AG09319 (cell line): Measurements from ENCODE around the gene STXBP2.

ENCODE experiments used
- DNase-seq: peaks from one replicate; pipeline ENCODE4 v3.0.0-alpha.2; 2010; ENCODE audit warnings: low read depth; ENCODE audit errors: extremely low read depth
- CTCF ChIP-seq: IDR thresholded peaks from 2 replicates; pipeline ENCODE4 v1.5.1; 2011; ENCODE audit warnings: low read depth, mild to moderate bottlenecking, inconsistent platforms, low read length, moderate library complexity

The STXBP2 gene

GRCh38 chr19:7598180-7598579 lies 38.7 kb upstream of the STXBP2 start:
- no peak for TF ChIP-seq CTCF
- no peak for DNase-seq

GRCh38 chr19:7600721-7601120 lies 36.2 kb upstream of the STXBP2 start:
- TF ChIP-seq CTCF: no peak
- DNase-seq: no peak

- TF ChIP-seq CTCF: no peak
- no peak for DNase-seq
Measured at GRCh38 chr19:7602240-7602934, 34.5 kb upstream of the STXBP2 start.

- TF ChIP-seq CTCF: no peak
- DNase-seq: no peak
Measured at GRCh38 chr19:7602935-7603497, 33.9 kb upstream of the STXBP2 start.

GRCh38 chr19:7603919-7604318 lies 33.0 kb upstream of the STXBP2 start:
- no peak for DNase-seq

GRCh38 chr19:7605490-7606222 lies 31.3 kb upstream of the STXBP2 start:
- no peak for DNase-seq
- TF ChIP-seq CTCF: no peak

More at GRCh38 chr19:7603919-7604318, 33.0 kb upstream of the STXBP2 start:
- TF ChIP-seq CTCF: no peak

- DNase-seq: no peak
- TF ChIP-seq CTCF: no peak
Measured at GRCh38 chr19:7606289-7606688, 30.6 kb upstream of the STXBP2 start.
